Mesodermal cell (in vitro differentiated cells): Measurements from ENCODE around the gene HSF5.

Experiments used
- H3K27ac ChIP-seq: 2 replicates; pipeline ENCODE4 v1.7.0; 2013; ENCODE audit warnings: mild to moderate bottlenecking, low read depth, low read length, moderate library complexity; ENCODE audit not compliant: severe bottlenecking
- H3K36me3 ChIP-seq: 2 replicates; pipeline ENCODE4 v1.7.1; 2013; ENCODE audit warnings: mild to moderate bottlenecking, low read length, moderate library complexity; ENCODE audit not compliant: control insufficient read depth, insufficient read depth
- H3K4me1 ChIP-seq: one replicate; pipeline ENCODE4 v1.7.1; 2013; ENCODE audit warnings: mild to moderate bottlenecking, low read length; ENCODE audit not compliant: insufficient read depth, control insufficient read depth, poor library complexity, severe bottlenecking
- H3K4me3 ChIP-seq: 2 replicates; pipeline ENCODE4 v1.7.0; 2013; ENCODE audit warnings: low read length, control low read depth, mild to moderate bottlenecking; ENCODE audit not compliant: insufficient read depth, poor library complexity, severe bottlenecking; ENCODE audit errors: extremely low read depth
- H3K9me3 ChIP-seq: 2 replicates; pipeline ENCODE4 v1.7.1; 2013; ENCODE audit warnings: mild to moderate bottlenecking, low read length, moderate library complexity; ENCODE audit not compliant: control insufficient read depth
- WGBS, 2 experiments: methylation state at CpG; one replicate each; pipeline ENCODE4 v1.1.5; 2013; ENCODE audit warnings: missing lambda C conversion rate in 2 of 2; ENCODE audit not compliant: insufficient coverage in 2 of 2; 5-methylcytosine and 5-hydroxymethylcytosine counted together

HSF5 gene

GRCh38 chr17:58531122-58531521, 42.9 kb upstream of the HSF5 start:
- WGBS, 2 experiments: 0% methylated on average over 1 of the region's 3 CpGs
- H3K9me3 ChIP-seq: no peaks in the 10 kb centered on the region
- H3K36me3 ChIP-seq: no peaks in the 10 kb centered on the region
- no peak overlapping the region for H3K27ac ChIP-seq
- peak overlapping the region; percentile 46 for H3K4me3 ChIP-seq
- peaks cover 39% of the 10 kb centered on the region for H3K4me1 ChIP-seq

GRCh38 chr17:58530655-58531054, 42.4 kb upstream of the HSF5 start:
- H3K4me1 ChIP-seq: peaks cover 38% of the 10 kb centered on the region
- no peaks in the 10 kb centered on the region for H3K9me3 ChIP-seq
- H3K36me3 ChIP-seq: no peaks in the 10 kb centered on the region
- H3K4me3 ChIP-seq: no peak overlapping the region
- H3K27ac ChIP-seq: no peak overlapping the region
- 67 to 69% methylated on average over 1 to 2 of the region's 2 CpGs for WGBS, 2 experiments

- Histone ChIP-seq H3K4me3 (no peak overlapping the region), H3K36me3 (no peaks in the 10 kb centered on the region), H3K27ac (no peak overlapping the region), H3K4me1 (peaks cover 34% of the 10 kb centered on the region), H3K9me3 (no peaks in the 10 kb centered on the region)
- WGBS, 2 experiments: 25 to 50% methylated on average over 1 of the region's 1 CpG
Measured at GRCh38 chr17:58529275-58529674, 41.1 kb upstream of the HSF5 start.

- Histone ChIP-seq H3K27ac (no peak overlapping the region), H3K4me1 (peaks cover 34% of the 10 kb centered on the region), H3K36me3 (no peaks in the 10 kb centered on the region), H3K9me3 (no peaks in the 10 kb centered on the region), H3K4me3 (no peak overlapping the region)
- 71% methylated on average over 2 of the region's 3 CpGs; no CpG with 5 or more reads in 1 of the 2 experiments for WGBS, 2 experiments
Measured at GRCh38 chr17:58528443-58528842, 40.2 kb upstream of the HSF5 start.

- Histone ChIP-seq H3K27ac (no peak overlapping the region), H3K4me3 (no peak overlapping the region), H3K4me1 (peaks cover 34% of the 10 kb centered on the region), H3K36me3 (no peaks in the 10 kb centered on the region), H3K9me3 (no peaks in the 10 kb centered on the region)
- 65 to 72% methylated on average over 3 of the region's 3 CpGs for WGBS, 2 experiments
Measured at GRCh38 chr17:58527949-58528348, 39.7 kb upstream of the HSF5 start.

GRCh38 chr17:58527306-58527705, 39.1 kb upstream of the HSF5 start:
- WGBS, 2 experiments: 83% methylated on average over 1 of the region's 2 CpGs; no CpG with 5 or more reads in 1 of the 2 experiments
- Histone ChIP-seq H3K4me3 (no peak overlapping the region), H3K36me3 (no peaks in the 10 kb centered on the region), H3K27ac (no peak overlapping the region), H3K9me3 (no peaks in the 10 kb centered on the region), H3K4me1 (peaks cover 34% of the 10 kb centered on the region)

DNA sequence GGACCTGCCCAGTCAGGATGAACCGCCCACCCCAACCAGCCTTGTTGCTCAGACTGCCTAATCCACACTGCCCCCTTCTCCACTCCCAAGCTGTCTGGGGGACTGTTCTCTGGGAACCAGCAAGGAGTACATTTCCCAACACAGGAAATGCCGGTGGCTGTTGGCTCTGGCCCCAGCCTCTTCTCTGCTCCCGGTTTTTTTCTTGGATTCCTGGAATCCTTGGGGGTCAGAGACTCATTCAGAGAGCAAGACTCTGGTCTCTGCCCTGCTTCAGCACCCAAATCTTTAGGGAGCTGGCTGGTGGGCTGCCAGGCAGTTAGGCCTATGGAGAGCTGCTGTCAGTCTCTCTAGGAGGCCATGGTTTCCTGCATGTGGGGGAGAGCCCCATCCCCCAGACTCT, 37.0 kb upstream of the HSF5 start:
- peaks cover 31% of the 10 kb centered on the region for H3K4me1 ChIP-seq
- WGBS, 2 experiments: 56 to 68% methylated on average over 3 of the region's 3 CpGs
- H3K36me3 ChIP-seq: no peaks in the 10 kb centered on the region
- peak overlapping the region; percentile 8 for H3K27ac ChIP-seq
- no peaks in the 10 kb centered on the region for H3K9me3 ChIP-seq
- H3K4me3 ChIP-seq: no peak overlapping the region

DNA sequence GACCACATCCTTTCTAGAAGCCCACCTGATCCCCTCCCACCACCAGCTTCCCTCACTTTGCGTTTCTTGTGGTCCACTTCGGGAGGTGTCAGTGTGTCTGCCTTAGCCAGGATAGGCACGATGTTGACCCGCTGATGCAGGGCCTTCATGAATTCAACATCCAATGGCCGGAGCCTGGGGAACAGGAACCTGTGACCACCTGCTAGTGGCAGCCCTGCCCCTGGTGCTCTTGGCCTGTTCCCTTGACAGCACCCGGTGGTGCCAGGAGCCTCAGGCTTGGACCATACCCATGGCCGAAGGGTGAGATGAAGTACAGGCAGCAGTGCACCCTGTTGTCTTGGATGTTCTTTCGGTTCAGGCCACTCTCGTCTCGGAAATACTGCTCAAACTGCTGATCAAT, 33.5 kb upstream of the HSF5 start:
- no peak overlapping the region for H3K27ac ChIP-seq
- no peaks in the 10 kb centered on the region for H3K36me3 ChIP-seq
- 93 to 94% methylated on average over 10 of the region's 10 CpGs for WGBS, 2 experiments
- H3K9me3 ChIP-seq: no peaks in the 10 kb centered on the region
- no peak overlapping the region for H3K4me3 ChIP-seq
- H3K4me1 ChIP-seq: peaks cover 17% of the 10 kb centered on the region

DNA sequence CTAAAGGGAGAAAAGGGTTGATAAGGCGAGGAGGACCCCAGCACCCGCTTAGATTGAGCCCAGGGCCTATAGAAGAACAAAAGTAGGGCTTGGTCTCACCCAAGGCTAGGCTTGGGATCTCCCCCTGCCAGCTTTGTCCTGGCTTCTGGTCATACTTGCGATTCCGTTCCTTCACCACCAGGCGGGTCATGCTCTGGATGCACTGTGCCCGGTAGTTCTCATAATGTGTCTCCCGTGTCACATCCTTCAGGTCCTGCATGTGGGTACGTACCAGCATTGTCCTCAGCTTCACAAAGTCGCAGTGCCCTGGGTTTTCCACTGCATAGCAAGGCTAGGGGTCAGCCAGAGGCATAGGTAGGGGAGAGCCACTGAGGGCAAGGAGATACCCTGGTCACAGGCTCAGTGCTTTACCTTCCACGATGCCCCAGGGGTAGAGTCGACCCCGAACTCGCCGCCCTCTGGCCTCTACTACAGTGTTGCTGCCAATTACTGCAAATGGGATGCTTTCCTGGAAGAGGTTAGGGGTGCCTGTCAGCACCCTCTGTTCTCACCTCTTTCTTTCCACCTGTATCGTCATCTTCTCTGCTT, 32.7 kb upstream of the HSF5 start:
- Histone ChIP-seq H3K36me3 (no peaks in the 10 kb centered on the region), H3K9me3 (no peaks in the 10 kb centered on the region), H3K4me3 (no peak overlapping the region), H3K4me1 (peaks cover 14% of the 10 kb centered on the region), H3K27ac (no peak overlapping the region)
- WGBS, 2 experiments: 54 to 61% methylated on average over 15 of the region's 15 CpGs

GRCh38 chr17:58517928-58518609, 29.9 kb upstream of the HSF5 start:
- Histone ChIP-seq H3K9me3 (no peaks in the 10 kb centered on the region), H3K27ac (peak overlapping the region; percentile 93), H3K4me1 (peaks cover 8% of the 10 kb centered on the region), H3K4me3 (peak overlapping the region; percentile 74), H3K36me3 (no peaks in the 10 kb centered on the region)
- 0 to 1% methylated on average over 35 to 39 of the region's 39 CpGs for WGBS, 2 experiments

- peak overlapping the region; percentile 74 for H3K4me3 ChIP-seq
- no peaks in the 10 kb centered on the region for H3K9me3 ChIP-seq
- peaks cover 3% of the 10 kb centered on the region for H3K36me3 ChIP-seq
- peak overlapping the region; percentile 93 for H3K27ac ChIP-seq
- WGBS, 2 experiments: 3 to 4% methylated on average over 25 to 26 of the region's 27 CpGs
- peaks cover 8% of the 10 kb centered on the region for H3K4me1 ChIP-seq
Measured at GRCh38 chr17:58517378-58517927, 29.2 kb upstream of the HSF5 start.
